CD4-positive, alpha-beta T cell (primary cell): ENCODE results near the gene DUOXA1. TPM values are rescaled to one million over a fixed set of nuclear protein-coding genes. Genes with fewer than 3 reads are reported as not detected.

ENCODE experiments used
- ATAC-seq: fragments of 200-7000 bp; cut with Tn5 transposase; one replicate; pipeline ENCODE4 v1.10.0; 2022; ENCODE audit warnings: mild to moderate bottlenecking; ENCODE audit not compliant: poor library complexity
- CTCF ChIA-PET: fragments of 350-600 bp; sonication (Branson Sonifier 250); formaldehyde crosslinking; loops from one replicate; lab custom pipeline; 2021; ENCODE audit warnings: antibody characterized with exemption, inconsistent platforms; lab: Charles Lee
- POLR2A ChIA-PET: fragments of 350-600 bp; sonication (Branson Sonifier 250); formaldehyde crosslinking; loops from one replicate; lab custom pipeline; 2021; ENCODE audit warnings: antibody characterized with exemption, inconsistent platforms; lab: Charles Lee
- DNase-seq, 14 experiments: peaks; one replicate each; pipeline ENCODE4 v3.0.0-alpha.2; 2013 to 2020; ENCODE audit warnings: mixed read lengths in 2 of 14
- H3K27ac ChIP-seq, 2 donors: one replicate each; pipeline versions ENCODE4 v1.5.1 to v1.7.0; 2013; ENCODE audit warnings: low read length in 2 of 2, low read depth in 1 of 2, mild to moderate bottlenecking in 1 of 2
- H3K27me3 ChIP-seq, 2 experiments: 1 replicate in 1 of 2; 2 replicates in 1 of 2; pipeline versions ENCODE4 v1.6.1 to v1.7.0; 2013; ENCODE audit warnings: low read length in 2 of 2, control low read depth in 1 of 2, mild to moderate bottlenecking in 1 of 2, moderate library complexity in 1 of 2; ENCODE audit not compliant: insufficient read depth in 2 of 2, control insufficient read depth in 1 of 2
- H3K36me3 ChIP-seq: one replicate; pipeline ENCODE4 v1.6.1; 2013; ENCODE audit warnings: low read length, control low read depth; ENCODE audit not compliant: insufficient read depth
- H3K4me1 ChIP-seq: one replicate; pipeline ENCODE4 v1.6.1; 2013; ENCODE audit warnings: low read length, control low read depth; ENCODE audit not compliant: insufficient read depth
- H3K4me3 ChIP-seq: one replicate; pipeline ENCODE4 v1.5.1; 2013; ENCODE audit warnings: mild to moderate bottlenecking, low read length, moderate library complexity
- H3K9me3 ChIP-seq, 2 experiments: 1 replicate in 1 of 2; 2 replicates in 1 of 2; pipeline versions ENCODE4 v1.6.1 to v1.7.0; 2013; ENCODE audit warnings: low read length in 2 of 2, mild to moderate bottlenecking in 2 of 2, control low read depth in 1 of 2, moderate library complexity in 1 of 2; ENCODE audit not compliant: control insufficient read depth in 1 of 2, insufficient read depth in 1 of 2
- H3K27ac Mint-ChIP-seq: one replicate; pipeline ENCODE4 v1.8.0; 2020; ENCODE audit warnings: mixed read lengths
- H3K27me3 Mint-ChIP-seq: one replicate; pipeline ENCODE4 v1.8.0; 2021; ENCODE audit warnings: mixed read lengths
- H3K36me3 Mint-ChIP-seq: one replicate; pipeline ENCODE4 v1.8.0; 2021; ENCODE audit warnings: low read depth, mixed read lengths
- H3K4me1 Mint-ChIP-seq: one replicate; pipeline ENCODE4 v1.8.0; 2021; ENCODE audit warnings: low read depth, mixed read lengths
- H3K4me3 Mint-ChIP-seq: one replicate; pipeline ENCODE4 v1.8.0; 2020; ENCODE audit warnings: mild to moderate bottlenecking, mixed read lengths
- H3K9me3 Mint-ChIP-seq: one replicate; pipeline ENCODE4 v1.8.0; 2020; ENCODE audit warnings: mixed read lengths
- intact Hi-C, 2 experiments: fragments of 100-400 bp; cut with DNase I in 1 of 2; cut with micrococcal nuclease in 1 of 2; formaldehyde crosslinking; loops; one replicate each; pipeline versions ENCODE4 v1.15.1 to v1.9.0; 2023 to 2025; cut with DNase I, micrococcal nuclease
- total RNA-seq, 174 experiments: library from RNA in 2 of 174; stranded (reverse) in 2 of 174; gene quantifications; one replicate each; pipeline ENCODE4 v1.2.3 and lab custom pipeline; 2021 to 2026
- TF ChIP-seq, protein P1 (sequence below): fragments of 200-600 bp; IDR thresholded peaks from one replicate; pipeline ENCODE4 v1.8.0; 2022; ENCODE audit warnings: antibody characterized with exemption, mild to moderate bottlenecking

The DUOXA1 gene
- total RNA-seq, 2 experiments from 2014 or later = 0.44 to 1.0 TPM

DNA sequence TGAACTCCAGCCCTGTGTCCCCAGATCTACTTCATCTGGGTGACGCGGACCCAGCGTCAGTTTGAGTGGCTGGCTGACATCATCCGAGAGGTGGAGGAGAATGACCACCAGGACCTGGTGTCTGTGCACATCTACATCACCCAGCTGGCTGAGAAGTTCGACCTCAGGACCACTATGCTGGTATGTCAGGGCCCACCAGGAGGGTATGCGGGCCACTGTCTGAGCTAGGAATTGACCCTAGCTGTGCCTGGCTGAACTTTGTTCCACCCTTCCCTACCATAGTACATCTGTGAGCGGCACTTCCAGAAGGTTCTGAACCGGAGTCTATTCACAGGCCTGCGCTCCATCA is 33.8 kb upstream of the DUOXA1 start:
- ChIA-PET CTCF (interaction anchor here (0.6 to 3.0 kb wide), 11 partner anchors 20 to 1167 kb away, joined by 3 to 15 read pairs (median 3); a partner anchor contains a TSS), POLR2A (interaction anchor here (1.5 to 4.9 kb wide), 5 partner anchors 29 to 239 kb away, joined by 4 to 36 read pairs (median 5); a partner anchor contains a TSS)
- Mint-ChIP-seq H3K9me3 (no peaks in the 10 kb centered on the region), H3K4me1 (peaks cover 15% of the 10 kb centered on the region), H3K4me3 (peak overlapping the region; percentile 30), H3K36me3 (no peaks in the 10 kb centered on the region), H3K27ac (no peak overlapping the region), H3K27me3 (no peaks in the 10 kb centered on the region)
- TF ChIP-seq, protein P1, sequence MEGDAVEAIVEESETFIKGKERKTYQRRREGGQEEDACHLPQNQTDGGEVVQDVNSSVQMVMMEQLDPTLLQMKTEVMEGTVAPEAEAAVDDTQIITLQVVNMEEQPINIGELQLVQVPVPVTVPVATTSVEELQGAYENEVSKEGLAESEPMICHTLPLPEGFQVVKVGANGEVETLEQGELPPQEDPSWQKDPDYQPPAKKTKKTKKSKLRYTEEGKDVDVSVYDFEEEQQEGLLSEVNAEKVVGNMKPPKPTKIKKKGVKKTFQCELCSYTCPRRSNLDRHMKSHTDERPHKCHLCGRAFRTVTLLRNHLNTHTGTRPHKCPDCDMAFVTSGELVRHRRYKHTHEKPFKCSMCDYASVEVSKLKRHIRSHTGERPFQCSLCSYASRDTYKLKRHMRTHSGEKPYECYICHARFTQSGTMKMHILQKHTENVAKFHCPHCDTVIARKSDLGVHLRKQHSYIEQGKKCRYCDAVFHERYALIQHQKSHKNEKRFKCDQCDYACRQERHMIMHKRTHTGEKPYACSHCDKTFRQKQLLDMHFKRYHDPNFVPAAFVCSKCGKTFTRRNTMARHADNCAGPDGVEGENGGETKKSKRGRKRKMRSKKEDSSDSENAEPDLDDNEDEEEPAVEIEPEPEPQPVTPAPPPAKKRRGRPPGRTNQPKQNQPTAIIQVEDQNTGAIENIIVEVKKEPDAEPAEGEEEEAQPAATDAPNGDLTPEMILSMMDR = no peak
- H3K4me3 ChIP-seq = no peak overlapping the region
- ATAC-seq (no peak), DNase-seq (no peak)
- H3K36me3 ChIP-seq = no peaks in the 10 kb centered on the region
- no peaks in the 10 kb centered on the region for H3K9me3 ChIP-seq
- H3K27me3 ChIP-seq = no peaks in the 10 kb centered on the region
- H3K4me1 ChIP-seq = peaks cover 29% of the 10 kb centered on the region
- no peak overlapping the region for H3K27ac ChIP-seq
- intact Hi-C loops = loop anchor here (1.0 to 10.0 kb wide), 4 partner anchors 235 to 451 kb away; partner anchors contain the start of gene BLOC1S6 (in 1 of the 2)

GRCh38 chr15:45162771-45163507 is 33.3 kb upstream of the DUOXA1 start:
- ChIA-PET POLR2A (interaction anchor here (0.6 to 4.9 kb wide), 7 partner anchors 29 to 425 kb away, joined by 3 to 36 read pairs (median 4); partner anchors contain the start of gene BLOC1S6), CTCF (interaction anchor here (0.7 to 3.0 kb wide), 12 partner anchors 16 to 296 kb away, joined by 3 to 15 read pairs (median 4); a partner anchor contains a TSS)
- Mint-ChIP-seq H3K4me3 (no peak overlapping the region), H3K4me1 (peaks cover 15% of the 10 kb centered on the region), H3K27ac (no peak overlapping the region), H3K27me3 (no peaks in the 10 kb centered on the region), H3K36me3 (no peaks in the 10 kb centered on the region), H3K9me3 (no peaks in the 10 kb centered on the region)
- peak; percentile 34 to 80 (median 54) for DNase-seq
- no peaks in the 10 kb centered on the region for H3K36me3 ChIP-seq
- TF ChIP-seq, protein P1 = peak; percentile 69
- no peaks in the 10 kb centered on the region for H3K9me3 ChIP-seq
- ATAC-seq = no peak
- no peak overlapping the region for H3K27ac ChIP-seq
- H3K27me3 ChIP-seq = no peaks in the 10 kb centered on the region
- H3K4me3 ChIP-seq = no peak overlapping the region
- intact Hi-C loops = loop anchor here (1.0 to 10.0 kb wide), 4 partner anchors 236 to 452 kb away; partner anchors contain the start of gene BLOC1S6 (in 1 of the 2)
- peaks cover 29% of the 10 kb centered on the region for H3K4me1 ChIP-seq

DNA sequence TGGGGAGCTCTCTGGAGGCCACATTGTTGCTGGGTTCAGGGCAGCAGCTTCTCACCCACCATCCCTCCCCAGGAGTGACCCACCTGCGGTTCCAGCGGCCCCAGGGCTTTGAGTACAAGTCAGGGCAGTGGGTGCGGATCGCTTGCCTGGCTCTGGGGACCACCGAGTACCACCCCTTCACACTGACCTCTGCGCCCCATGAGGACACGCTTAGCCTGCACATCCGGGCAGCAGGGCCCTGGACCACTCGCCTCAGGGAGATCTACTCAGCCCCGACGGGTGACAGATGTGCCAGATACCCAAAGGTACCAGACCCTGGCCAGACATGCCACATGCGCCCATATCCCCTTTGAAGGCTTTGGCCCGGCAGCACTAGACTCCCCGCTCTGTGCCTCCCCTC is 32.0 kb upstream of the DUOXA1 start:
- POLR2A ChIA-PET = interaction anchor here (4.9 kb wide), 1 partner anchor 39 kb away, joined by 36 read pairs; no protein-coding TSS in a partner anchor

More for the DNA sequence above, 32.0 kb upstream of the DUOXA1 start:
- no peaks in the 10 kb centered on the region for H3K9me3 ChIP-seq
- peaks cover 22% of the 10 kb centered on the region for H3K4me1 ChIP-seq
- Mint-ChIP-seq H3K4me1 (peaks cover 15% of the 10 kb centered on the region), H3K27ac (no peak overlapping the region), H3K4me3 (no peak overlapping the region), H3K9me3 (no peaks in the 10 kb centered on the region), H3K36me3 (no peaks in the 10 kb centered on the region), H3K27me3 (no peaks in the 10 kb centered on the region)
- no peak for DNase-seq
- intact Hi-C loops = loop anchor here in 1 of 2 experiments (2.0 to 10.0 kb wide), 3 partner anchors 237 to 453 kb away; partner anchors contain the start of gene BLOC1S6
- CTCF ChIA-PET = interaction anchor here (1.6 kb wide), 1 partner anchor 44 kb away, joined by 6 read pairs; no protein-coding TSS in a partner anchor
- ATAC-seq = no peak
- no peaks in the 10 kb centered on the region for H3K27me3 ChIP-seq
- no peaks in the 10 kb centered on the region for H3K36me3 ChIP-seq
- TF ChIP-seq, protein P1 = no peak
- no peak overlapping the region for H3K27ac ChIP-seq
- no peak overlapping the region for H3K4me3 ChIP-seq
